HepG2 (cell line): ENCODE data around the gene ATP11C.

Experiments used
- AKNA ChIP-seq: sonication (generic); formaldehyde crosslinking; IDR thresholded peaks from 2 replicates; pipeline ENCODE4 v1.4.0; 2020; ENCODE audit warnings: missing genetic modification reagents, borderline replicate concordance
- ARID5B ChIP-seq: IDR thresholded peaks from 2 replicates; pipeline ENCODE4 v1.4.0; 2020; ENCODE audit warnings: mild to moderate bottlenecking, missing genetic modification reagents
- FOSL1 ChIP-seq: sonication (generic); formaldehyde crosslinking; IDR thresholded peaks from 2 replicates; pipeline ENCODE4 v1.9.0; 2021; ENCODE audit warnings: missing genetic modification reagents, borderline replicate concordance
- MXI1 ChIP-seq: IDR thresholded peaks from 3 replicates; pipeline ENCODE4 v1.6.1; 2012; ENCODE audit warnings: low read depth, low read length, inconsistent platforms, borderline replicate concordance
- NR2F2 ChIP-seq: IDR thresholded peaks from 2 replicates; pipeline ENCODE4 v1.6.1; 2012; ENCODE audit warnings: low read depth, inconsistent platforms, borderline replicate concordance
- PTBP1 ChIP-seq: fragments of 200-400 bp; formaldehyde crosslinking; IDR thresholded peaks from 2 replicates; pipeline ENCODE4 v1.6.1; 2018; ENCODE audit warnings: low read length, low read depth; ENCODE audit not compliant: poor library complexity, severe bottlenecking
- RAD21 ChIP-seq: fragments of 450-650 bp; formaldehyde crosslinking; IDR thresholded peaks from 2 replicates; pipeline ENCODE4 v1.5.0; 2020; ENCODE audit warnings: mild to moderate bottlenecking
- TBL1XR1 ChIP-seq: fragments of 150-350 bp; IDR thresholded peaks from 2 replicates; pipeline ENCODE4 v1.6.1; 2014; ENCODE audit warnings: borderline replicate concordance, low read length; ENCODE audit not compliant: partially characterized antibody
- ZBTB2 ChIP-seq: sonication (generic); formaldehyde crosslinking; IDR thresholded peaks from 2 replicates; pipeline ENCODE4 v1.8.0; 2022; ENCODE audit warnings: low read depth, missing genetic modification reagents
- TF ChIP-seq, protein P1 (sequence below): sonication (generic); formaldehyde crosslinking; IDR thresholded peaks from 2 replicates; pipeline ENCODE4 v1.5.0; 2020; ENCODE audit warnings: mild to moderate bottlenecking, missing genetic modification reagents, moderate library complexity

- TF ChIP-seq RAD21 (CRISPR knock-in tag), result no peak
- TF ChIP-seq MXI1, result no peak
- TF ChIP-seq NR2F2, result no peak
- TF ChIP-seq ARID5B (CRISPR knock-in tag), result no peak
- no peak for TF ChIP-seq AKNA (CRISPR knock-in tag)
- TF ChIP-seq FOSL1 (CRISPR knock-in tag), result no peak
- no peak for TF ChIP-seq TBL1XR1
- no peak for TF ChIP-seq PTBP1
- TF ChIP-seq, protein P1, sequence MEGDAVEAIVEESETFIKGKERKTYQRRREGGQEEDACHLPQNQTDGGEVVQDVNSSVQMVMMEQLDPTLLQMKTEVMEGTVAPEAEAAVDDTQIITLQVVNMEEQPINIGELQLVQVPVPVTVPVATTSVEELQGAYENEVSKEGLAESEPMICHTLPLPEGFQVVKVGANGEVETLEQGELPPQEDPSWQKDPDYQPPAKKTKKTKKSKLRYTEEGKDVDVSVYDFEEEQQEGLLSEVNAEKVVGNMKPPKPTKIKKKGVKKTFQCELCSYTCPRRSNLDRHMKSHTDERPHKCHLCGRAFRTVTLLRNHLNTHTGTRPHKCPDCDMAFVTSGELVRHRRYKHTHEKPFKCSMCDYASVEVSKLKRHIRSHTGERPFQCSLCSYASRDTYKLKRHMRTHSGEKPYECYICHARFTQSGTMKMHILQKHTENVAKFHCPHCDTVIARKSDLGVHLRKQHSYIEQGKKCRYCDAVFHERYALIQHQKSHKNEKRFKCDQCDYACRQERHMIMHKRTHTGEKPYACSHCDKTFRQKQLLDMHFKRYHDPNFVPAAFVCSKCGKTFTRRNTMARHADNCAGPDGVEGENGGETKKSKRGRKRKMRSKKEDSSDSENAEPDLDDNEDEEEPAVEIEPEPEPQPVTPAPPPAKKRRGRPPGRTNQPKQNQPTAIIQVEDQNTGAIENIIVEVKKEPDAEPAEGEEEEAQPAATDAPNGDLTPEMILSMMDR (CRISPR knock-in tag), result no peak
- TF ChIP-seq ZBTB2 (CRISPR knock-in tag), result no peak
These were observed 1.1 kb upstream of the ATP11C start for GRCh38 chrX:139933904-139934303.
